DOHH2 (cell line): Measurements from ENCODE around the gene BRAF.

Source experiments
- CTCF ChIP-seq: fragments of 200-600 bp; sonication (generic); IDR thresholded peaks from one replicate; pipeline ENCODE4 v1.5.1; 2014; ENCODE audit warnings: antibody characterized with exemption, mild to moderate bottlenecking, low read depth, low read length; ENCODE audit not compliant: poor library complexity, severe bottlenecking
- EZH2phosphoT487 ChIP-seq: fragments of 200-600 bp; sonication (generic); IDR thresholded peaks from 2 replicates; pipeline ENCODE4 v1.6.1; 2017; ENCODE audit warnings: borderline replicate concordance, mild to moderate bottlenecking, antibody characterized with exemption, low read length, moderate library complexity, mixed read lengths

- TF ChIP-seq CTCF: no peak
- no peak for TF ChIP-seq EZH2phosphoT487
These were observed 255.4 kb downstream of the BRAF start for GRCh38 chr7:140669352-140669751.
